ENCODE results near the gene EPN1.

DNA sequence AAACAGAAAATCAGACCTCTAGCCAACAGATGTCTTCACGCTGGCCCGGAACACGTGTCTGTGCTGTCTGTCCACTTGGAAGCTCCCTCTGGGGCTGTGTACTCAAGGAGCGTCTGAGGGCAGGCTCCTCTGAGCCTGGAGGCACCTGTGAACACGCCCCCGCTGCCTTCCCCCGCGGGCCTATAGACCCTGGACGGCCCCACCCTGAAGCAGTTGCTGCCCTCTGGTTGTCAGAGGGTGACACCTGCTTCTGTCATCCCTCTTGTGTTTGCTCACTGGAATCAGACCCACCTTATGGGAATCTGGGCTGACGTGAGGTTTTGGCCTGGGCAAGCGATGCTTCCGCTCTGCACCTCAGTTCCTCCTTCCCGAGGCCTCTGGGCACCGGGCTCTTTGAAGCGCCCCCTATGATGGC lies 19.2 kb downstream of the EPN1 start:
- TF ChIP-seq, protein P1, sequence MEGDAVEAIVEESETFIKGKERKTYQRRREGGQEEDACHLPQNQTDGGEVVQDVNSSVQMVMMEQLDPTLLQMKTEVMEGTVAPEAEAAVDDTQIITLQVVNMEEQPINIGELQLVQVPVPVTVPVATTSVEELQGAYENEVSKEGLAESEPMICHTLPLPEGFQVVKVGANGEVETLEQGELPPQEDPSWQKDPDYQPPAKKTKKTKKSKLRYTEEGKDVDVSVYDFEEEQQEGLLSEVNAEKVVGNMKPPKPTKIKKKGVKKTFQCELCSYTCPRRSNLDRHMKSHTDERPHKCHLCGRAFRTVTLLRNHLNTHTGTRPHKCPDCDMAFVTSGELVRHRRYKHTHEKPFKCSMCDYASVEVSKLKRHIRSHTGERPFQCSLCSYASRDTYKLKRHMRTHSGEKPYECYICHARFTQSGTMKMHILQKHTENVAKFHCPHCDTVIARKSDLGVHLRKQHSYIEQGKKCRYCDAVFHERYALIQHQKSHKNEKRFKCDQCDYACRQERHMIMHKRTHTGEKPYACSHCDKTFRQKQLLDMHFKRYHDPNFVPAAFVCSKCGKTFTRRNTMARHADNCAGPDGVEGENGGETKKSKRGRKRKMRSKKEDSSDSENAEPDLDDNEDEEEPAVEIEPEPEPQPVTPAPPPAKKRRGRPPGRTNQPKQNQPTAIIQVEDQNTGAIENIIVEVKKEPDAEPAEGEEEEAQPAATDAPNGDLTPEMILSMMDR (IDR thresholded peaks at IDR 0.05; ENCODE audit: low read length): no peak
- TF ChIP-seq EZH2 (IDR thresholded peaks at IDR 0.05; ENCODE audit: borderline replicate concordance, low read length): no peak

Data from OCI-LY1 (cell line).